Ovary (tissue), 3 donors: ENCODE results near the gene TRAF4.

ENCODE experiments used
- POLR2A ChIP-seq: fragments of 450-650 bp; IDR thresholded peaks from one replicate; pipeline ENCODE4 v1.6.1; 2017; ENCODE audit warnings: antibody characterized with exemption, mild to moderate bottlenecking, moderate library complexity
- TF ChIP-seq, protein P1 (sequence below), 3 donors: fragments of 450-650 bp in 2 of 3; fragments of 200-600 bp in 1 of 3; IDR thresholded peaks; one replicate each; pipeline versions ENCODE4 v1.5.1 to v1.8.0; 2016 to 2022; ENCODE audit warnings: antibody characterized with exemption in 3 of 3, mild to moderate bottlenecking in 1 of 3
- donor health status: DM: no; HTN: no; CAD: no.

GRCh38 chr17:28738680-28739384, 5.0 kb upstream of the TRAF4 start:
- TF ChIP-seq, protein P1, sequence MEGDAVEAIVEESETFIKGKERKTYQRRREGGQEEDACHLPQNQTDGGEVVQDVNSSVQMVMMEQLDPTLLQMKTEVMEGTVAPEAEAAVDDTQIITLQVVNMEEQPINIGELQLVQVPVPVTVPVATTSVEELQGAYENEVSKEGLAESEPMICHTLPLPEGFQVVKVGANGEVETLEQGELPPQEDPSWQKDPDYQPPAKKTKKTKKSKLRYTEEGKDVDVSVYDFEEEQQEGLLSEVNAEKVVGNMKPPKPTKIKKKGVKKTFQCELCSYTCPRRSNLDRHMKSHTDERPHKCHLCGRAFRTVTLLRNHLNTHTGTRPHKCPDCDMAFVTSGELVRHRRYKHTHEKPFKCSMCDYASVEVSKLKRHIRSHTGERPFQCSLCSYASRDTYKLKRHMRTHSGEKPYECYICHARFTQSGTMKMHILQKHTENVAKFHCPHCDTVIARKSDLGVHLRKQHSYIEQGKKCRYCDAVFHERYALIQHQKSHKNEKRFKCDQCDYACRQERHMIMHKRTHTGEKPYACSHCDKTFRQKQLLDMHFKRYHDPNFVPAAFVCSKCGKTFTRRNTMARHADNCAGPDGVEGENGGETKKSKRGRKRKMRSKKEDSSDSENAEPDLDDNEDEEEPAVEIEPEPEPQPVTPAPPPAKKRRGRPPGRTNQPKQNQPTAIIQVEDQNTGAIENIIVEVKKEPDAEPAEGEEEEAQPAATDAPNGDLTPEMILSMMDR (IDR thresholded peaks at IDR 0.05): no peak
- no peak for TF ChIP-seq POLR2A
